GM12874 (cell line): ENCODE data around the gene WDR82.

Source experiments
- TF ChIP-seq, protein P1 (sequence below): IDR thresholded peaks from 2 replicates; pipeline ENCODE4 v1.5.1; 2011; ENCODE audit warnings: low read depth, mild to moderate bottlenecking, control low read depth, low read length, moderate library complexity; ENCODE audit not compliant: insufficient read depth

Gene WDR82

DNA sequence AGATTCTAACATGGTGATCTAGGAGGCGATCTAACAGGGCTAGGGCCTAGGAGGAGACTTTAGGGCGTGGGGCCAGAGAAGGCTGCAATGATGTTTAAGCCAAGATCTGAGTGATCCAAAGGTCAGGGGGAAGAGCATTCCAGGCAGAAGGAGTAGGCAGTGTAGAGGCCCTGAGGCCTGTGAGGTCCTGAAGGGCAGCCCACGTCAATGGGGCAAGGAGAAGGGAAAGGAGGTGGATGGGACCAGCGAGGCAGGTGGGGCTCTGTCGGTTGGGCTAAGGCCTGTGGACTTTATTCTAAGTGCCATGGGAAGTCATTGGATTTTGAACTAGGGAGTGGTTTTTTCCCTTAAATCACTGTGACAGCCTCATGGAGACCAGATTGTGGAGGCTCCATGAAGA lies 27.5 kb upstream of the WDR82 start:
- TF ChIP-seq, protein P1, sequence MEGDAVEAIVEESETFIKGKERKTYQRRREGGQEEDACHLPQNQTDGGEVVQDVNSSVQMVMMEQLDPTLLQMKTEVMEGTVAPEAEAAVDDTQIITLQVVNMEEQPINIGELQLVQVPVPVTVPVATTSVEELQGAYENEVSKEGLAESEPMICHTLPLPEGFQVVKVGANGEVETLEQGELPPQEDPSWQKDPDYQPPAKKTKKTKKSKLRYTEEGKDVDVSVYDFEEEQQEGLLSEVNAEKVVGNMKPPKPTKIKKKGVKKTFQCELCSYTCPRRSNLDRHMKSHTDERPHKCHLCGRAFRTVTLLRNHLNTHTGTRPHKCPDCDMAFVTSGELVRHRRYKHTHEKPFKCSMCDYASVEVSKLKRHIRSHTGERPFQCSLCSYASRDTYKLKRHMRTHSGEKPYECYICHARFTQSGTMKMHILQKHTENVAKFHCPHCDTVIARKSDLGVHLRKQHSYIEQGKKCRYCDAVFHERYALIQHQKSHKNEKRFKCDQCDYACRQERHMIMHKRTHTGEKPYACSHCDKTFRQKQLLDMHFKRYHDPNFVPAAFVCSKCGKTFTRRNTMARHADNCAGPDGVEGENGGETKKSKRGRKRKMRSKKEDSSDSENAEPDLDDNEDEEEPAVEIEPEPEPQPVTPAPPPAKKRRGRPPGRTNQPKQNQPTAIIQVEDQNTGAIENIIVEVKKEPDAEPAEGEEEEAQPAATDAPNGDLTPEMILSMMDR = no peak

DNA sequence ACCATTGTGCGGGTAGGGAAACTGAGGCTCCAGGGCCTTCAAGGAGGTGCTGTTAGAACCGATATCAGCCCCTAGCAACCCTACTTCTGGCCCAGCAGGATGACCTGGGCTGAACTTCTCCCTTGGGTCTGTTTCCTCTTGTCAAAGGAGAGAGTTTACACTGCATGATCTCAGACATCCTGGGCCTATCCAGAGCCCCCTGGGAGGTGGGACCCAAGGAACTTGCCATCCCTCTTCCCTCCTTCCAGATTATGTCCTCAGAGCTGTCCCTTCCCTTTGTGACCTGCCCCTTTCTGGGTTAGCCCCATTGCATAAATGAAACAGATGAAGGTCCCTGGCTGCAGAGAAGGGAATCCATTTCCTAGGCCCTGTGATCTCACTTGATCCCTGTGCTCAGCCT lies 25.4 kb upstream of the WDR82 start:
- TF ChIP-seq, protein P1 = no peak

DNA sequence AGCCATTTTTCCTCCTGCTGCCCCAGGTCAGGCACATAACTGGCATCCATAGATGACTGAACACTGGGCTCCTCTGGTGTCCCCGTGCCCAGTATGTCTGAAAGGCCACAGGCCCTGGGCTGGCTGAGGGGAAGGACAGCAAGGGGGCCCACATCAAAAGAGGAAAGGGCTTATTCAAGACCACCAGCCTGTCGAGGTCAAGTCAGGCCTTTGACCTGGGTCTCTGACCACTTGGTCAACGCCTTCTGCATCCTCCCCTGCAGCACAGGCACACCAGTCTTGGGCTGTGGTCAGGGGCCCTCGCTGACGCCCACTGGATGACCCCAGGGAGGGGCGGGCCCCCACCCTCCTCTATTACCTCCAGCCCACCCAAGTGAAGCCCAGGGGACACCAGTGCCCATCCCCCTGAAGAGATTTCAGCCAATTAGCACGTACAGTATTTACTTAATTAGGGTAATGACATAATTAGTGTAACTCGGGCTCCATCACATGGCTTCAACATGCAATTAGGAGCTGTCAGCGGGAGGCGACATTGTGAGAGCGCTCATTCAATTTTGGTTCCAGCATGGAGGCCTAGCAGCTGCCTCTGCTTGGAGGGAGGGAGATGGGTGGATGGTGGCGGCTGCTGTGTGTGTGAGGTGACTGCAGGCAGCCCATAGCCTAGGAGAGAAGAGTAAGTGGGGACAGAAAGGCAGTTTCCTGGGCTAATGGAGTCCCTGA lies 24.1 kb upstream of the WDR82 start:
- TF ChIP-seq, protein P1 = no peak

DNA sequence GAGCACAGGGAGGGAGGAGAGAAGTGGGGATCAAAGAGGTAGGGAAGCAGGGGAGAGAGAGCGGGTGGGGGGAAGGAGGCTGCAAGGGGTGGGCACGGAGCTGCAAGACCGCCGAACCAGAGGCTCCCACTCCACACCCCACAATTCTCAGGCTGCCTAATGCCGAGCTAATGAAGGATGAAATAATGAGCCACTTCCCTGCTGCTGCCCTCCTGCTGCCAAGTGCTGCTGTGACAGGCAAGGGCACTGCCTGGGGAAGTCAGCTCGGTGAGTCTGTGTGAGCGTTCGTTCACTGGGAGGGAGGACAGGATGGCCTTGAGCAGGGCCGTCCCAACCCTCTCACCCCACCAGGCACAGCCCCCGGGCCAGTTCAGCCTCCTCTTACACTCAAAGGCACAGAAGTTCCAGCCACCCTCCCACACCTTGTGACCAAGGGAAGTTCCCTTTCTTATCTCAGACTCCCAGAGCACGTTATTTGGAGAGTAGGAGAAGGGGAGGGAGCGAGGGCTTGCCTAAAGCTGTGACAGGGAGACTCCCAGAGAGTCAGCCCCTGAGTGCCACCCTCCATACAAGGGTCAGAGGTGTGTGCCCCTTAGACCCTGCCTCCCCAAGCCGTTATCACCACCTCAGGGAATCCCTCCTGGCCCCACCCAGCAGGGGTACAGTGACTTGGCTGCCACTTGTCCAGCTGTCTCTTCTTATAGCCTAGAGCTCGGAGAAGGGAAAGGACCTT lies 21.6 kb upstream of the WDR82 start:
- TF ChIP-seq, protein P1 = 0 out of 2 replicates have a peak, but pooled peaks have one; percentile 16

DNA sequence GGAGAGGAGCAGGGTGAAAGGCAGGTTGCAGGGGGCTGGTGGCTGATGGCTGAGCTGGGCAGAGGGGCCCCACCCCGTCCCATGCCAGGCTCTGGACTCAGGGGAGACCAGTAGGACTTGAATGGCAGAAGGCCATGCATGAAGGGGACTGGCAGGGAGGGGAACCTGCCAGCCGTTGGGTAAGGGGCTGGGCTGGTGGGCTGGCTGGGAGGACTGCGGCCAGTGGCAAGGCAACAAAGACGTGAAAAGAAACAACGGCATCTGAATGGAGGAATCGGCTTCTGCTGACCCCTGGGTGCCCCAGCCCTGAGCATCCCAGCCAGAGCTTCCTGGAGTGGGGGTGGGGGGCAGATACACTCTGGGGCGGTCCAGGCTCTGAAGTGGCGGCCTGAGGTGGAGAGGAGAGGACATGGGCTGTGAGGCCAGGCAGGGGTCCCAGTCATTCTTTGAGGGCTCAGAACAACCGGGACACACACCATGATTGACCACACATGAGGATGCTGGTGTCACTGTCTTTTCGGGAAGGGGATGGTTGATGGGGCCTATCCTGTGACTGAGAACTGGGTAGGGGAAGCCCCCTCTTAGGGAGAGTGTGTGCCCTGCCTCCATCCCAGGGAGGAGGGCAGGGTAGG lies 20.9 kb upstream of the WDR82 start:
- TF ChIP-seq, protein P1 = no peak

DNA sequence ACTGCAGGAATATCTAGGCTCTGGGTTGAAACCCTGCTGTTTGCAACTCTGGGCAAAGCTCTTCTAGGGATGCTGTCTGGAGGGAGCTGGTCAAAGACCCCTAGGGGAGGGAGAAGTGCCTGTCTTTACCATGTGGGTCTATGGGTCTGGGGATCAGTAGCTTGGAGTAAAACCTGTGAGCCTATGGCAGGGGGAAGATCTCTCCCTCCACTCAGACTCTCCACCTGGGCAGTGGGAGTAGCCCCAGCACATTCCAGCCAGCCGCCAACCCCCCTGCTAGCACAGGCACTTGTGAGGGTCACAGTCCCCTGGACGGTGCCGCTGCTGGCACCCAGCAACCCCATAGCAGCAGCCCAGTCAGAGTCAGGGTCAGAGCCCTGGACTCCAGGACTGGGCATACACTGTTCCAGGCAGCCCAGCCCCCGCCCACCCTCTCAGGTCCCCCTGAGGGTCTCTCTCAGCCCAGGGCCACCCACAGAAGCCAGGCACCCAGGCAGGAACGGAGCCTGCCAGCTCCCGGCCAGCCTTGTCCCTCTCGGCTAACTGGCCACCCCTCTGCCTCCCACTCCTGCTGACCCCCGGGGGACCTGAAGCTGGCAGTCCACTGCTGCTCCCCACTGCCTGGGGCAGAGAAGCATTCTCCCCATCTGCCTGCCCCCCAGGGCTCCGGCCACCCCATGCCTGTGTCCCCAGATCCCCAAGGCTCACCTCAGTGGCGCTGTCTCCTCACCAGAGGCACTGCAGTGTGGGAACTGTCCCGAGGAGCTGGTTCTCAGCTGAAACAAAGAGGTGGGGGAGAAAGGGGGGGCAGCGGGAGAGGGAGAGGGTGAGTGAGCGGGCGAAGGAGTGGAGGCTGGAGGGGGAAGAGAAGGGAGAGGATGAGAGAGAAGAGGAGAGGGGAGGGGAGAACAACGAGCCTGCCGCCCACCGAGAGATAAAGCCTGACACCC lies 20.0 kb upstream of the WDR82 start:
- TF ChIP-seq, protein P1 = no peak
